ENCODE data around the gene GPER1.

The GPER1 gene

DNA sequence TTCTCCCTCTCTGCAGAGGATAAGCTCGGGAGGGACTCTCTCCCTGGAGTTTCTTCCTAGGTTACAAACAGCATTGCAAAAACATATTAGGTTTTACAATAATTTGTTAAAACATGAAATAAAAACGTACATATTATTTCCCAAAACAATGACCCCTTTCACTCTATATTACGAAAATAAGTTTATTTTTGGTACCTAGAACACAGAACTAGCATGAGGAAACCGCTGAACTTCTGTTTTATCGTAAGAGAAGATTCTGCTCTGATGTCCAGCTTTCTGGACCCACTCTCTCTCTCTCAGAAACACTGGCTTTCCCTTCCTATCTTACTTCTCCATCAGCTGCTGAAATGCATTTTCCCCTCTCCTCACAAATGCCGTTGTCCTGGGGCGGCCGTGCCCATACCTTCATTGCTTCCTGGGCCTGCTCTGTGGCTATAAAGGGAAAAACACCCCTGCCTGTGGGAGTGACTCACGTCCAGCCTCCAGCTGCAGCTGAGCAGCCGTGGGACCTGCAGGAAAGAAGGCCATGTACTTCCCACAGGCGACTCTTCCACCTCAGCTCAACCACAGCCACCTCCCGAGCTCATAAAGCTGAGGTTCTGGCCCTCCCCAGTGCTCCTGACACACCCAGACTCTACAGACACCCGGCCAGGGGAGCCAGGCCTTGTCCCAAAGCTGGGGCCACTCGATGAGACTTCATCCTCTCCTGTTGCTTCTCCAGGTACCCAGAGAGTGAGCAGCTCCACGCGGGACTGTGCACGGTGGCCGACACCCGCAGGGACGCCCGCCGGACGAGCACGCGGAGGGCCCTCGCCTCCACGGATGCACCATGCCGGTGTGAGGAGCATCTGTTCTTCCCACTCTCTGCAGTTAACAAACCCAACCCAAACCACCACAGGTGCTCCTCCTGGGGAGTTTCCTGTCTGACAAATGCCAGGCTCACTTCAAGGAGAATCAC lies 3.1 kb downstream of the GPER1 start:
- DNase-seq (ENCODE audit: low read depth), result no peak

DNA sequence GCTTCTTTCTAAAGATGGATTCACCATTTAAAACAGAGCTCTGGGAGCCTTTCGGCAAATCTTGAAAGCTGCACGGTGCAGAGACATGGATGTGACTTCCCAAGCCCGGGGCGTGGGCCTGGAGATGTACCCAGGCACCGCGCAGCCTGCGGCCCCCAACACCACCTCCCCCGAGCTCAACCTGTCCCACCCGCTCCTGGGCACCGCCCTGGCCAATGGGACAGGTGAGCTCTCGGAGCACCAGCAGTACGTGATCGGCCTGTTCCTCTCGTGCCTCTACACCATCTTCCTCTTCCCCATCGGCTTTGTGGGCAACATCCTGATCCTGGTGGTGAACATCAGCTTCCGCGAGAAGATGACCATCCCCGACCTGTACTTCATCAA lies 3.7 kb downstream of the GPER1 start:
- no peak for DNase-seq (ENCODE audit: low read depth)

DNA sequence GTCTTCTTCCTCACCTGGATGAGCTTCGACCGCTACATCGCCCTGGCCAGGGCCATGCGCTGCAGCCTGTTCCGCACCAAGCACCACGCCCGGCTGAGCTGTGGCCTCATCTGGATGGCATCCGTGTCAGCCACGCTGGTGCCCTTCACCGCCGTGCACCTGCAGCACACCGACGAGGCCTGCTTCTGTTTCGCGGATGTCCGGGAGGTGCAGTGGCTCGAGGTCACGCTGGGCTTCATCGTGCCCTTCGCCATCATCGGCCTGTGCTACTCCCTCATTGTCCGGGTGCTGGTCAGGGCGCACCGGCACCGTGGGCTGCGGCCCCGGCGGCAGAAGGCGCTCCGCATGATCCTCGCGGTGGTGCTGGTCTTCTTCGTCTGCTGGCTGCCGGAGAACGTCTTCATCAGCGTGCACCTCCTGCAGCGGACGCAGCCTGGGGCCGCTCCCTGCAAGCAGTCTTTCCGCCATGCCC lies 4.3 kb downstream of the GPER1 start:
- DNase-seq (ENCODE audit: low read depth), result no peak

DNA sequence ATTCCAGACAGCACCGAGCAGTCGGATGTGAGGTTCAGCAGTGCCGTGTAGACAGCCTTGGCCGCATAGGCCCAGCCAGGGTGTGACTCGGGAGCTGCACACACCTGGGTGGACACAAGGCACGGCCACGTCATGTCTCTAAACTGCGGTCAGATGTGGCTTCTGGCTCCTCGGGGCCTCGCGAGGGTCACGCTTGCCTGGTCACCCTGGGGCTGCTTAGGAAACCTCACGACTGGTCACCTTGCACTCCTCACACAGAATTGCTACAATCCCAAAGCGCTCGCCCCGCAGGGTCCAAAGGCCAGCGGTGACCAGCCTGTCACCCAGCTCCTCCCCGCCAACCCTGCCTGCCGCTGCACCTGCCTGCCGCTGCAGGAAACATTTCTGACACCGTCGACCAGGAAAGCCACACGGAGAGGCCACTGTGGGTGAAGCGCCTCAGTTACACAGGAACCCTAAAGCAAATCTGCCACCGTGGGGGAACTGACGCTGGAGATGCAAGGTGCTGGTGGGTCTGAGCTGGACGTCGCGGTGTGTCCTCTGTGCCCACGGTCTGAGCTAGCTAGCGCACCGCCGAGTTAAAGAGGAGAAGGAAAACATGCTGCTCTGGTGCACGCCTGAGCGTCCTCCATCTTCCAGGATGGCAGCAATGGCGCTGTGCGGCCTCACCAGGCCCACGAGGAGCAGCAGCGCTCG lies 5.0 kb downstream of the GPER1 start:
- DNase-seq (ENCODE audit: low read depth), result no peak

DNA sequence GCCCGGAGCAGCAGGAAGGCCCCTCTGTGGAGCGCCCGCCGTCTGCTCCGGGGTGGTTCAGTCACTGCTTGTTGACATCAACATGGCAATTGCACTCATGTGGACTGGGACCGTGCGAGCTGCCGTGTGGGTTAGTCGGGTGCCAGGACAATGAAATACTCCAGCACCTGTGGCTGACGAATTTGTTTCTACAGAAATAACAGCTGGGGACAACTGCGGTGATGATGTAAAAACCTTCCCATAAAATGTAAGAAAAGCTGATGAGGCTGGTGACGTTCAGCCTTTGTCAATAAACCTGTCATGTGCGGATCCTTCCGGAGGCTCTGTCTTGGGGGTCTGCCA lies 5.6 kb downstream of the GPER1 start:
- no peak for DNase-seq (ENCODE audit: low read depth)

DNA sequence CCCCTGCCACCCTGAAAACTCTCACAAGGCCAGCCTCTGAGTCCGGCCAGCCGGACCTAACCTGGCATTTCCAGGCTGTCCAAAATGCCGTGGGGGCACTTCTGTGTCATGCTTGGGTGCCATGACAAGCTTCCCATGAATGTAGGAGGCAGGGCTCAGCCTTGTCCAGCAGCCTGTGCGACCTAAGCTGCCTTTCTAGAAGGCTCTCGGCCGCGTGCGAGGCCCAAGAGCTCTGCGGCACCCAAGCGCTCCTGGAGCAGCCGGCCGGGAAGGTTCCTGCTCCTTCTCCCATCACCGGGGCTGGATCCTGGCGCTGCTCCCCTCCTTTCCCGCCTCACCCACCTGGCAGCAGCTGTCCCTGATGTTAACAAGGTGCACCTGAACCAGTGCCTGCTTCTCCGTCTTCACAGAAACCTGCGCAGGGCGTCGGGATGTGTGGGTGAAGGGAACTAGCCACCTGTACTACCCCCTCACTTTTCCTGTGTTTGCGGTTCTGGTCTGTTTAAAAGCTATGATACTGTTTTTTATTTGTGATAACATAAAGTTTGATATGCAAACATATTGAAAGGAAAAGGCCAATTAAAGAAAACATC lies 6.1 kb downstream of the GPER1 start:
- no peak for DNase-seq (ENCODE audit: low read depth)

DNA sequence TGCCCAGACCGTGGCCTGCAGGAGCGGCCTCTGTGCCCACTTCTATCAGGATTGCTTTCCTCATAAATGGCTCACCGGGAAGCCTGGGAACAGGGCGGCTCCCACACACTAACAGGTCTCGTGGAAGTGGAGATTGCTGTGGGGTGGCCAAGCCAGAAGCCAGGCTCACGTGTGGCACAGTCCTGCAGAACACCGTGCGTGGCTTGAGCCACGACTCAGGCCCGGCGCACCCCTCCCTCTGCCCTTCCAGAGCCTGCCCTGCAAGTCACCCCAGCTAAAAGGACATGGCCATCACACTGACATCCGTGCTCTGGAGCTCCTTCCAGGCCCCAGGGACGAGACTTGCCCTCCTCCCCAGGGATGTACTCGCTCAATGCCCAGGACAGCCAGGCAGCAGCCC lies 7.0 kb downstream of the GPER1 start:
- DNase-seq (ENCODE audit: low read depth), result no peak

DNA sequence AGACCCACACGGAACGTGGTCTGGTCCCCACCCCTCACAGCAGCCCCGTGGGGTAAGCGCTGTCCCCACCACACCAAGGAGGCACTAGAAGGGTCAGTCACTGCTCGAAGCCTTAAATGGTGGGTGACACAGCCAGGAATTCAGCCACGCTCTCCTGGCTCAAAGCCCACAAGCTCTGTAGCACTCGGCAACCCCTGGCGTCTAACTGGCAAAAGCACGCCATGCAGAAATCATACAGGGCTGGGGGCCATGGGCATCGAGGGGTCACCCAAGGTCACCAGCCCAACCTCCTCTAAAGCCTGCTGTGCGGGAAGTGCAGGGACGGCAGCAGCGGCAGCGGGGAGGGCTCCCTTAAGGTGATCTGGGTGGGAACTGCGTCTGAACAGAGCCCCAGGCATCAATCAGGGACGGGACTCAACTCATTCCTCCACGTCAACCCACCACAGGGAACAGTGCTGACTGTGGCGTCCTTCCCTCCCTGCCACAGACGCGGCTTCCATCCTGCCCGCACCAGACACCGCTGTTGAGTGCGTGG lies 7.8 kb downstream of the GPER1 start:
- no peak for DNase-seq (ENCODE audit: low read depth)

DNA sequence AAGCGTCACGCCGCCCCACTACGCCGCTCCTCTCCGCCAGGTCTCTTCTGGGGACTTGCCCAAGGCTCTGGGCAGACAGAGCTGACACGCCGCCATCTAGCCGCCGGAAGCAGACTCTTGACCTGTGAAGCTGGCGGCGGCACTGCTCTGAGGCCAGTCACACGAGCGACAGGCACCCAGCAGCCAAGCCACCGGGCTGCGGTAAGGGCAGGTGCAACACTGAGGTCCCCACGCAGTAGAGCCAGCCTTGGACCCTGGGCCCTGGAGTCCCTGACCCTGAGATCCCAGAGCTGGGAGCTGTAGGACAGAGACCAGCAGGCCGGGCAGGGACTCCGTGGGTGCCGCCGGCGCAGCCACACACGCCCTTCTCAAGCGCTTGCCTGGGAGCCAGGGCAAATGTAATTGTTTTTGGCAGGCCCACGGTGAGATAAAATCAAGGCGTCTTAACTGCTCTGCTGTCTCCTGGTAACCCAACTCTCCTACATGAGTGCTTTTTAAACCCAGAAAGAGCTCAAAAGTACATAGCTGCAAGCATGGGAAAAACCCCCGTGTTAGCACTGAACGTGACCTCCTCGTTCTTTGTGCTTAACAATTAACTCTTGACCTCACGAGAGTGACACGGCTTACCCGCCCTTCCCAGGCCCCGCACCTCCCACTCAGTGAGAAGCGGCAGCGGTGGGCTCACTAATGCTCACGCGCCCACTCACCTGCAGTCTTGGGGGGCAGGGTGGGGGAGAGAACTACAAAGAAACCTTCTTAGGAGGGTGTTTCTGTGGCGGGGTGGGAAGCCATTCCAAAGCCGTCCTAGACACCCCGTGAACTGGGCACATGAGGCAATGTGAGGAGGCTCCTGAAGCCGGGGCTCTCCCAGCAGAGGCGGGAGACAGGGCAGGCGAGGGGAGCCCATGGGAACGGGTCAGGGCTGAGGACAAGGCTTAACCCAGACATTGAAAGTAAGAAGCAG lies 8.5 kb downstream of the GPER1 start:
- no peak for DNase-seq (ENCODE audit: low read depth)

DNA sequence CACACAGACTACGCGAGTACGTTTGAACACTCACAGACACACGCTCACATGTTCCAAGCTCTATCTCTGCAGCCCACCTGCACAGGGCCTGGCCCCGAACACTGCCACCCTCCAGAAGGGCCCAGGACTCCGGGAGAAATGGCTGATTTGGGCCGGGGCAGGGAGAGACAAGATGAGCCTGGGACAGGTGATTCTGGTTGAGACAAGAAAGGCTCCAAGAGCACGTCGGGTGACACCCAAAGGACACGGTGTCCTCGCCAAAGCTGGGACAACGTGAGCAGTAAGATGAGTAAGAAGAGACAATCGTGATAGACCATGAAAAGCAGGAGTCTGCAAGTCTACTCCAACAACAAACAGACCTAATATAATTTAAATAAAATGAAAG lies 9.2 kb downstream of the GPER1 start:
- no peak for DNase-seq (ENCODE audit: low read depth)

DNA sequence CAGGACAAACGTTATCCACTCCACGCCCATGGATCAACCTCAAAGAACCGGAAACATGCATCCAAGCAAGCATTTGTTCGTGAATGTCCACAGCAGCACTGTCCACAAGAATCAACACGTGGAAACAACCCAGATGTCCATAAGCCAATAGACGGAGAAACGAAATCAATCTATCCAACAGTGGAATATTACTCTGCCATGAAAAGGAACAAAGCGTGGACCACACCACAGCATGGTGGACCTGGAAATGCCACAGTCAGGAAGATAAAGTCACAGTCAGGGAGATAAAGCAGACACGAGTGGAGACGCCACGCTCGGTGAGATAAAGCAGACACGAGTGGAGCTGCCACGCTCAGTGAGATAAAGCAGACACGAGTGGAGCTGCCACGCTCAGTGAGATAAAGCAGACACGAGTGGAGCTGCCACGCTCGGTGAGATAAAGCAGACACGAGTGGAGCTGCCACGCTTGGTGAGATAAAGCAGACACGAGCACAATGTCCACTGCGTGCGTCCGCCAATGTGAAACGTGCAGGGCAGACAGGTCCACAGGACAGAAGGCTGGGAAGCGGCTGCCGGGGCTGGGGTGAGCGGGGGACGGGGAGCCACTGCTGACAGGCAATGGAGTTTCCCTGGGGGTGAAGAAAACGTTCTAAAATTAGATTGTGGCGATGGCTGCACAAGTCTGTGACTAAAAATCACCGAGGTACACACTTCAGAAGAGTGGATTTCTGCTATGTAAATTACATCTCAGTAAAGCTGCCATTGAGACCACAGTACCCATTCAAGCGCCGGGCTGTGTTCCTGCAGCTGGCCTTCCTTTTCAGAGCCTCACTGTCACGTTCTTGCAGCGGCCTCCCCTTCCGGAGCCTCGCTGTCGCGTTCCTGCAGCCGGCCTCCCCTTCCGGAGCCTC lies 10.6 kb downstream of the GPER1 start:
- DNase-seq (ENCODE audit: low read depth), result no peak

DNA sequence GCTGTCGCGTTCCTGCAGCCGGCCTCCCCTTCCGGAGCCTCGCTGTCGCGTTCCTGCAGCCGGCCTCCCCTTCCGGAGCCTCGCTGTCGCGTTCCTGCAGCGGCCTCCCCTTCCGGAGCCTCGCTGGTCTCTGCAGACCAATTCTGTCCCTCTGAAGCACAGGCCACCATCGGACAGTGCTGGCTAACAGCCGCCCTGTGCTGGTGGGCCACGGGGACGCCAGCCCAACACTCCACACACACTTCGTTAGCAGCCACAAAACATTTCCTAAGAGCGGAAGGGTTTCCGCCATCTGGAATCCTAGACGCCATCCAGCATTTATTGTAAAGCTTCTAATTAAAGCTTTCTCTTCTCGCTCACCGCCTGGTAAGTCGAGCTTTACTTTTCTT lies 11.2 kb downstream of the GPER1 start:
- DNase-seq (ENCODE audit: low read depth), result no peak

DNA sequence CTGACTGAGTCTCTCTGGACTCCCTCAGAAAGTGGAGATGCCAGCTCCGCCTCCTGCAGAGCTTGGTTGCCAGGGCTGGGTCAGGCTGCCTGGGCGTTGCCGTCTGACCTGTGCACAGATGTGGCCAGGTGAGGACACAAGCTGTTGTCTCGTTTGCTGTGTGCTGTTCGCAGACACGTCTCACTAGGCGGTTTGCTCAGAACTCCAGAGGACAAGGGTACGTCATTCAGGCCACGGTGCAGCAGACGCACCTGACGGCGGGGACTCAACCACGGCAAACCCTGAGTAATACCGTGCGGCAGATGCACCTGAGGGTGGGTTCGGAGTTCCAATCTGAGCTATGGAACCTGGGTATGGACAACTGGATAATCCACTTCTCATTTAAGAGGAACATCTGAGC lies 11.7 kb downstream of the GPER1 start:
- DNase-seq (ENCODE audit: low read depth), result no peak

DNA sequence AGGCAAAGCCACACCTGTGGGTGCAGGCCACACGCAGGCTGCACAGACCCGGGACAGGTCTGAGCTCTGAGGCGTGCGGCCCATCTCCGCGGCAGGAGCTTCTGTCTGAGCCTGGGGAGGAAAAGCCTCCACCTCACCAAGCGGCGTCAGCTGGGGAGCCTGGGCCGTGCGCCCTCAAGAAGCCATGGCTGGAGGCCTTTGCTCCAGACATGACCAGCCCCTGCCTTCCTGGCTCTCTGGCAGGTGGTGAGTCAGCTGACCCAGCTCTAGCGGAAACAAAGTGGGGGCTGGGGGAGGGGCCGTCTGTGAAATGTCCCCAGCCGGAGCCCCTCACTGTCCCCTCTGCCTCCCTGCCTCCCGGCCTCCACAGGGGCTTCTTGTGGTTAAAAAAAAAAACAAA lies 12.5 kb downstream of the GPER1 start:
- DNase-seq (ENCODE audit: low read depth), result no peak

DNA sequence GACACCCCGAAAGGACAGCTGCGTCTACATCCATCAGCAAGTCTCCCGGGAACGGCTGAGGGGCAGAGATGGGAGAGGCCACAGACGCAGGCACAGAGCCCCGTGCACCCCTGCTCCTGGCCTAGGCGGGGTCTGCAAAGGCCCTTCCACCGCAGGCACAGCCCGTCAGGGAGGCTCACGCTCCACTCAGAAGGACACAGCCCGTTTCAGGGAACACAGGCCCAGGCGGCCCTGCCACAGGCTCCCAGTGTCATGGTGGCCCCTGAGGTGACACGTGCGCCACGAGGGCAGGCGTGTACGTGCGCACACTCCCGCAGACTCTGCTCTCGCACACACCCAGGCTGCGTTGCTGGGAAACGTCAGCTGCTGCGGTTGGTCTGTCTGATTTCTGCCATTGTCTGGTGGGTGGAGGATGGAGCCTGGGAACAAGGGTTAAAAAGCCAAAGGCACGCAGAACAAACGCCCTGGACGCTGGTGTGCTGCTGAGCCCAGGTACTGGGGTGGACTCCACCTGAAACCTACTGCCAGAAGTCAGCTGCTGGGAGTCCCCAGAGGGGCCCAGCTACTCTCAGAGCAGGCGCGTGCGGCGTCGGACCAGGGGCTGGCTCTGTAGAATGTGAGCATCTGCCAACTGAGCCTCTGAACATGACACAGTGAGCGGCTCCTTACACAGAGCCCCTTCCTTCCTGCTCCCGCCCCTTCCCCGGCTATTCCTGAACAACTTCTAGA lies 13.1 kb downstream of the GPER1 start:
- DNase-seq (ENCODE audit: low read depth), result no peak

DNA sequence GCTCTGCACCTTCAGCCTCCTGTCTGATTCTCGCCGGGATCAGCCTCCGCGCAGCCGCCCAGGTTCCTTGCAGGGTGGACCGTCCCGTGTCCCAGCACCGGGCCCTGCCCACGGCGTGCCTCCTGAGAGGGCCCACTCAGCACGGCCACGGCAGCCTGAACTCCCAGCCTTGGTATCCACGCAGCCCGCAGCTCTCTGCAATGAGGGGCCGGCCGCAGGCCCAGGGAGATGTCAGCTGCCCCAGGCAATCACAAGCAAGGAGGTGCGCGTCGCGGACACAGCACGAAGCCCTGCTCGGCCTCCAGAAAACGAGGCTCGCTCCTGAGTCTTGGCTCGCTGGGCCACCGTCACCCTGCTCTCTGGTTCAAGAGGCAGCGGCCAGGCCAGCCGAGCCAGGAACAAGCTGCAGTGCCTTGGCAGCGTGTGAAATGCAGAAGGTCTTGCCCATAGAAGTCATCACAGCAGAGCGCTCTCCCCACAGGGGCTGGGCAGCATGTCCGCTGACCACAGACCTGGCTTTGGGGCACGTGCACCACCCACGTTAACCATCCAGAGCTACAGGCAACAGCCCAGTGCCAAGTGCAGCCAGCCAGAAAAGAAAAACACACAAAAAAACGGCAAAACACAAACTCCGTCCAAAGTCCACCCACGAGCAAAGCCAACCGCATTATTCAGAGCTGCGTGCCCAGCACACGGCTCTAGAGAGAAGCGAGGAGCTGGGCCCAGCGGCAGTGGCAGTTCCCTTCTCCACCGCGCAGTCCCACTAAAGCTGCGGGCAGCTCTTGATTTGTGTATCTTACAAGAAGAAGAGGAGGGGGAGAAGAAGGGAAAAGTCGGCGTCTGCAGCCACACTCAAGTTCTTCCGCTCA lies 13.9 kb downstream of the GPER1 start:
- no peak for DNase-seq (ENCODE audit: low read depth)

DNA sequence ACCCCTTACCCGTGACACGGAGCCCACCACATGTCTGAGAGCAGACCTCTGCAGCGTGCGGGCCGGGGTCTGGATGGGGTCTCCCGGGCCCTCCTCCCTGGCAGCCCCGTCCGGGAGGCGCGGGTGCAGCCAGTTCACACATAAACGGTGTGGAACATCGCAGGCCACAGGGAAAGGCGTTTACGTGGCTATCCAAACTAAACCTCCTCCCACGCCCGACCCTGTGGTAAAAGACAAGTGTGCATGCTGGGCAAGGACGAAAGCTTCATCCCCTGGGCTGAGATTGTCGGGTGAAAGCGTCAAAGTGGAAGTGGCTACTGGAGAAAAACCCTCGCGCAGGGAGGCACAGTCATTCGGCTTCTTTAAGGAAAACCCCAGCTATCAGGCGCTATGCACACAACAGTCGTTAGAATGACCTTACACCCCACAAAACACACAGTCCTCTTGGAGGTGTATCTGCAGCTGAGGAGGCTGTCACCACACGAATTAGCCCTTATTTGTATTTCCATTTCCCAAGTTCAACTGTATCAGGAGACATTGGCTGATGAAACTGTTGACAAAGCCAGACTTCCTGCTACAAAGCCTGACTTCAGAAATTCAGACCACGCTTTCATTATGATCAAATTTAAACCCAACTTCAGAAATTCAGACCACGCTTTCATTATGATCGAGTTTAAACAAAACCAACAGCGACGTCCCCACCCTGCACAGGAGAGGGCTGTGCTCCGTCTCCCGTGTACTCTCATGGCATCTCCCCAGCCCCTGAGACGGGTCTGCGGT lies 15.3 kb downstream of the GPER1 start:
- no peak for DNase-seq (ENCODE audit: low read depth)

Data from stimulated activated CD8-positive, alpha-beta memory T cell treated with anti-CD3 and anti-CD28 coated beads, Interleukin-15, amount 100 ng/mL, for 24 hours (primary cell).